Measurements from ENCODE around the gene TMEM221. TPM values are rescaled to one million over a fixed set of nuclear protein-coding genes. Genes with fewer than 3 reads are reported as not detected.

TMEM221 gene
- total and polyA plus RNA-seq, 2 donors, result 0.19 to 3.2 TPM

GRCh38 chr19:17451820-17452219 is 3.4 kb upstream of the TMEM221 start:
- H3K36me3 ChIP-seq (ENCODE audit: control insufficient read depth in 2 of 2, insufficient read depth in 2 of 2, low read length in 1 of 2), result no peaks in the 10 kb centered on the region
- no peak overlapping the region for H3K27ac ChIP-seq (ENCODE audit: low read depth in 1 of 2, low read length in 1 of 2)

GRCh38 chr19:17450264-17451075 is 2.0 kb upstream of the TMEM221 start:
- no peak overlapping the region for H3K27ac ChIP-seq (ENCODE audit: low read depth in 1 of 2, low read length in 1 of 2)
- peak in 1 of 9 donors; percentile 17 for DNase-seq (ENCODE audit: low read depth in 6 of 9, low spot score in 9 of 9)
- 46% methylated on average over 8 of the region's 8 CpGs for WGBS
- H3K9me3 ChIP-seq (ENCODE audit: control insufficient read depth in 2 of 2, insufficient read depth in 1 of 2, low read length in 1 of 2), result peaks cover 0 to 12% of the 10 kb centered on the region in 2 donors
- H3K27me3 ChIP-seq (ENCODE audit: control insufficient read depth in 2 of 2, insufficient read depth in 1 of 2, low read length in 1 of 2), result peaks cover 24 to 73% of the 10 kb centered on the region in 2 donors
- no peaks in the 10 kb centered on the region for H3K36me3 ChIP-seq (ENCODE audit: control insufficient read depth in 2 of 2, insufficient read depth in 2 of 2, low read length in 1 of 2)
- H3K4me3 ChIP-seq (ENCODE audit: low read length in 2 of 2), result no peak overlapping the region
- peaks cover 5 to 7% of the 10 kb centered on the region in 2 donors for H3K4me1 ChIP-seq (ENCODE audit: control insufficient read depth in 2 of 2, insufficient read depth in 2 of 2, low read length in 2 of 2)

More at GRCh38 chr19:17451820-17452219, 3.4 kb upstream of the TMEM221 start:
- Histone ChIP-seq H3K4me3 (ENCODE audit: low read length in 2 of 2) (no peak overlapping the region), H3K27me3 (ENCODE audit: control insufficient read depth in 2 of 2, insufficient read depth in 1 of 2, low read length in 1 of 2) (peaks cover 36 to 80% of the 10 kb centered on the region in 2 donors), H3K9me3 (ENCODE audit: control insufficient read depth in 2 of 2, insufficient read depth in 1 of 2, low read length in 1 of 2) (peaks cover 0 to 12% of the 10 kb centered on the region in 2 donors), H3K4me1 (ENCODE audit: control insufficient read depth in 2 of 2, insufficient read depth in 2 of 2, low read length in 2 of 2) (peaks cover 5 to 7% of the 10 kb centered on the region in 2 donors)
- DNase-seq (ENCODE audit: low read depth in 6 of 9, low spot score in 9 of 9), result no peak
- WGBS, result 98% methylated on average over 4 of the region's 4 CpGs

GRCh38 chr19:17447704-17448130 is 751 bp downstream of the TMEM221 start:
- Histone ChIP-seq H3K27me3 (ENCODE audit: control insufficient read depth in 2 of 2, insufficient read depth in 1 of 2, low read length in 1 of 2) (peaks cover 16 to 52% of the 10 kb centered on the region in 2 donors), H3K27ac (ENCODE audit: low read depth in 1 of 2, low read length in 1 of 2) (no peak overlapping the region), H3K4me3 (ENCODE audit: low read length in 2 of 2) (no peak overlapping the region), H3K4me1 (ENCODE audit: control insufficient read depth in 2 of 2, insufficient read depth in 2 of 2, low read length in 2 of 2) (peaks cover 0 to 5% of the 10 kb centered on the region in 2 donors), H3K9me3 (ENCODE audit: control insufficient read depth in 2 of 2, insufficient read depth in 1 of 2, low read length in 1 of 2) (peaks cover 0 to 5% of the 10 kb centered on the region in 2 donors), H3K36me3 (ENCODE audit: control insufficient read depth in 2 of 2, insufficient read depth in 2 of 2, low read length in 1 of 2) (no peaks in the 10 kb centered on the region)
- no peak for DNase-seq (ENCODE audit: low read depth in 6 of 9, low spot score in 9 of 9)
- WGBS, result 36% methylated on average over 5 of the region's 5 CpGs

- H3K9me3 ChIP-seq (ENCODE audit: control insufficient read depth in 2 of 2, insufficient read depth in 1 of 2, low read length in 1 of 2), result peaks cover 0 to 9% of the 10 kb centered on the region in 2 donors
- H3K4me3 ChIP-seq (ENCODE audit: low read length in 2 of 2), result no peak overlapping the region
- DNase-seq (ENCODE audit: low read depth in 6 of 9, low spot score in 9 of 9), result no peak
- no peaks in the 10 kb centered on the region for H3K36me3 ChIP-seq (ENCODE audit: control insufficient read depth in 2 of 2, insufficient read depth in 2 of 2, low read length in 1 of 2)
- WGBS, result 99% methylated on average over 1 of the region's 1 CpG
- peaks cover 16 to 46% of the 10 kb centered on the region in 2 donors for H3K27me3 ChIP-seq (ENCODE audit: control insufficient read depth in 2 of 2, insufficient read depth in 1 of 2, low read length in 1 of 2)
- no peak overlapping the region for H3K27ac ChIP-seq (ENCODE audit: low read depth in 1 of 2, low read length in 1 of 2)
- peaks cover 0 to 5% of the 10 kb centered on the region in 2 donors for H3K4me1 ChIP-seq (ENCODE audit: control insufficient read depth in 2 of 2, insufficient read depth in 2 of 2, low read length in 2 of 2)
These were observed 2.8 kb downstream of the TMEM221 start for GRCh38 chr19:17445526-17446165.

- no peaks in the 10 kb centered on the region for H3K4me1 ChIP-seq (ENCODE audit: control insufficient read depth in 2 of 2, insufficient read depth in 2 of 2, low read length in 2 of 2)
- H3K27ac ChIP-seq (ENCODE audit: low read depth in 1 of 2, low read length in 1 of 2), result peak overlapping the region in 1 of 2 donors; percentile 55
- peaks cover 0 to 6% of the 10 kb centered on the region in 2 donors for H3K27me3 ChIP-seq (ENCODE audit: control insufficient read depth in 2 of 2, insufficient read depth in 1 of 2, low read length in 1 of 2)
- H3K36me3 ChIP-seq (ENCODE audit: control insufficient read depth in 2 of 2, insufficient read depth in 2 of 2, low read length in 1 of 2), result no peaks in the 10 kb centered on the region
- DNase-seq (ENCODE audit: low read depth in 6 of 9, low spot score in 9 of 9), result peak in 2 of 9 donors; percentile 55 to 56
- no peak overlapping the region for H3K4me3 ChIP-seq (ENCODE audit: low read length in 2 of 2)
- H3K9me3 ChIP-seq (ENCODE audit: control insufficient read depth in 2 of 2, insufficient read depth in 1 of 2, low read length in 1 of 2), result peaks cover 0 to 5% of the 10 kb centered on the region in 2 donors
- 66% methylated on average over 8 of the region's 8 CpGs for WGBS
These were observed 7.0 kb downstream of the TMEM221 start for GRCh38 chr19:17441241-17442021.

GRCh38 chr19:17436874-17437267 is 11.6 kb downstream of the TMEM221 start:
- Histone ChIP-seq H3K36me3 (ENCODE audit: control insufficient read depth in 2 of 2, insufficient read depth in 2 of 2, low read length in 1 of 2) (no peaks in the 10 kb centered on the region), H3K4me1 (ENCODE audit: control insufficient read depth in 2 of 2, insufficient read depth in 2 of 2, low read length in 2 of 2) (no peaks in the 10 kb centered on the region), H3K27me3 (ENCODE audit: control insufficient read depth in 2 of 2, insufficient read depth in 1 of 2, low read length in 1 of 2) (no peaks in the 10 kb centered on the region), H3K4me3 (ENCODE audit: low read length in 2 of 2) (no peak overlapping the region), H3K9me3 (ENCODE audit: control insufficient read depth in 2 of 2, insufficient read depth in 1 of 2, low read length in 1 of 2) (peaks cover 0 to 12% of the 10 kb centered on the region in 2 donors), H3K27ac (ENCODE audit: low read depth in 1 of 2, low read length in 1 of 2) (no peak overlapping the region)
- no peak for DNase-seq (ENCODE audit: low read depth in 6 of 9, low spot score in 9 of 9)
- 97% methylated on average over 7 of the region's 7 CpGs for WGBS

GRCh38 chr19:17436094-17436873 is 12.2 kb downstream of the TMEM221 start:
- no peaks in the 10 kb centered on the region for H3K4me1 ChIP-seq (ENCODE audit: control insufficient read depth in 2 of 2, insufficient read depth in 2 of 2, low read length in 2 of 2)
- no peak overlapping the region for H3K4me3 ChIP-seq (ENCODE audit: low read length in 2 of 2)
- H3K9me3 ChIP-seq (ENCODE audit: control insufficient read depth in 2 of 2, insufficient read depth in 1 of 2, low read length in 1 of 2), result peaks cover 0 to 9% of the 10 kb centered on the region in 2 donors
- no peak overlapping the region for H3K27ac ChIP-seq (ENCODE audit: low read depth in 1 of 2, low read length in 1 of 2)
- WGBS, result 95% methylated on average over 25 of the region's 25 CpGs
- no peaks in the 10 kb centered on the region for H3K27me3 ChIP-seq (ENCODE audit: control insufficient read depth in 2 of 2, insufficient read depth in 1 of 2, low read length in 1 of 2)
- H3K36me3 ChIP-seq (ENCODE audit: control insufficient read depth in 2 of 2, insufficient read depth in 2 of 2, low read length in 1 of 2), result no peaks in the 10 kb centered on the region
- no peak for DNase-seq (ENCODE audit: low read depth in 6 of 9, low spot score in 9 of 9)

GRCh38 chr19:17435218-17435617 is 13.2 kb downstream of the TMEM221 start:
- H3K4me1 ChIP-seq (ENCODE audit: control insufficient read depth in 2 of 2, insufficient read depth in 2 of 2, low read length in 2 of 2), result peaks cover 0 to under 1% of the 10 kb centered on the region in 2 donors
- no peak for DNase-seq (ENCODE audit: low read depth in 6 of 9, low spot score in 9 of 9)
- H3K36me3 ChIP-seq (ENCODE audit: control insufficient read depth in 2 of 2, insufficient read depth in 2 of 2, low read length in 1 of 2), result no peaks in the 10 kb centered on the region
- H3K4me3 ChIP-seq (ENCODE audit: low read length in 2 of 2), result no peak overlapping the region
- 97% methylated on average over 7 of the region's 7 CpGs for WGBS
- H3K27ac ChIP-seq (ENCODE audit: low read depth in 1 of 2, low read length in 1 of 2), result no peak overlapping the region
- peaks cover 0 to 8% of the 10 kb centered on the region in 2 donors for H3K9me3 ChIP-seq (ENCODE audit: control insufficient read depth in 2 of 2, insufficient read depth in 1 of 2, low read length in 1 of 2)
- no peaks in the 10 kb centered on the region for H3K27me3 ChIP-seq (ENCODE audit: control insufficient read depth in 2 of 2, insufficient read depth in 1 of 2, low read length in 1 of 2)

Data from thymus (tissue), 11 donors.